ENCODE results near the gene ACRBP. TPM values are rescaled to one million over a fixed set of nuclear protein-coding genes. Genes with fewer than 3 reads are reported as not detected.
A peak's percentile ranks its signal among the peaks of the same experiment; 100 is the strongest.

Gene ACRBP
- total and polyA plus RNA-seq, 2 experiments from 2014 or later = not detected

DNA sequence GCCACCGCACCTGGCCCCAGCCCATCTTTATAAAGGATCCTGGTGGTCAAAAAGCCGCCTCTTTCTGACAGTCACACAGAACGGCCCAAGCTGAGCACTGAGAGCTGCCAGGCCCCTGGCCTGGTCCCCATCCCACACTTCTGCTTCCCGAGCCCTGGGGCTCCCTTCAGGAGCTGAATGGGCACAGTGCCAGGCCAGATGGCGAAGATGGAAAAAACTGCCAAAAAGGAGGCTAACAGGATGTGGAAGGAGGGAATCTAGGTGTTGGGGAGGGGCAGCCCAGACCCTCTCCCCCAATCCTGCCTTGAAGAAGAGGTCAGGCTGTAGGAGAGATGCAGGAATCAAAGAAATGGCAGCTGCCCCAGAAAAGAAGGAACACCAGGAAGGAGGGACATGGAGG lies 16.5 kb downstream of the ACRBP start:
- no peak for DNase-seq
- Histone ChIP-seq H3K27me3 (replicated peaks; ENCODE audit: insufficient read depth) (no peaks in the 10 kb centered on the region), H3K9ac (no peak overlapping the region), H3K4me2 (ENCODE audit: unreplicated experiment) (no peak overlapping the region), H2AFZ (no peak overlapping the region), H3K79me2 (ENCODE audit: insufficient read depth) (no peaks in the 10 kb centered on the region), H3K4me3 (no peak overlapping the region), H3K27ac (no peak overlapping the region), H3K4me1 (ENCODE audit: insufficient read depth) (peaks cover 2% of the 10 kb centered on the region; the same call in 1 of the 2 replicates), H3K9me3 (ENCODE audit: low read depth) (no peaks in the 10 kb centered on the region), H3K9me2 (ENCODE audit: insufficient read depth) (no peaks in the 10 kb centered on the region), H4K20me1 (ENCODE audit: insufficient read depth) (no peaks in the 10 kb centered on the region), H3F3A (ENCODE audit: insufficient read depth) (no peaks in the 10 kb centered on the region), H3K36me3 (ENCODE audit: low read depth) (no peaks in the 10 kb centered on the region)
- WGBS, 2 experiments (ENCODE audit: low coverage in 1 of 2, low lambda C conversion rate in 2 of 2, missing lambda C conversion rate in 2 of 2) = 34 to 36% methylated on average over 5 of the region's 5 CpGs
- TF ChIP-seq EZH2 (IDR thresholded peaks at IDR 0.05; ENCODE audit: insufficient read depth, poor library complexity, severe bottlenecking) = no peak
- in situ Hi-C loops (cut with MboI) = no loop called here

GRCh38 chr12:6627616-6628015 lies 19.6 kb downstream of the ACRBP start:
- no peaks in the 10 kb centered on the region for H3K4me1 ChIP-seq (ENCODE audit: insufficient read depth)
- no peak overlapping the region for H3K4me2 ChIP-seq (ENCODE audit: unreplicated experiment)
- no peak for DNase-seq
- no peaks in the 10 kb centered on the region for H3F3A ChIP-seq (ENCODE audit: insufficient read depth)
- no peaks in the 10 kb centered on the region for H3K27me3 ChIP-seq (replicated peaks; ENCODE audit: insufficient read depth)
- H3K9me3 ChIP-seq (ENCODE audit: low read depth) = no peaks in the 10 kb centered on the region
- 66 to 69% methylated on average over 5 to 7 of the region's 7 CpGs for WGBS, 2 experiments (ENCODE audit: low coverage in 1 of 2, low lambda C conversion rate in 2 of 2, missing lambda C conversion rate in 2 of 2)
- no peaks in the 10 kb centered on the region for H3K9me2 ChIP-seq (ENCODE audit: insufficient read depth)
- no peaks in the 10 kb centered on the region for H4K20me1 ChIP-seq (ENCODE audit: insufficient read depth)
- no peak overlapping the region for H3K27ac ChIP-seq
- TF ChIP-seq EZH2phosphoT487 (IDR thresholded peaks at IDR 0.05; ENCODE audit: insufficient read depth, low read depth) (no peak), EZH2 (IDR thresholded peaks at IDR 0.05; ENCODE audit: insufficient read depth, poor library complexity, severe bottlenecking) (no peak)
- no peak overlapping the region for H3K9ac ChIP-seq
- H3K79me2 ChIP-seq (ENCODE audit: insufficient read depth) = no peaks in the 10 kb centered on the region
- in situ Hi-C loops (cut with MboI) = no loop called here
- no peak overlapping the region for H3K4me3 ChIP-seq
- H2AFZ ChIP-seq = no peak overlapping the region
- H3K36me3 ChIP-seq (ENCODE audit: low read depth) = no peaks in the 10 kb centered on the region

DNA sequence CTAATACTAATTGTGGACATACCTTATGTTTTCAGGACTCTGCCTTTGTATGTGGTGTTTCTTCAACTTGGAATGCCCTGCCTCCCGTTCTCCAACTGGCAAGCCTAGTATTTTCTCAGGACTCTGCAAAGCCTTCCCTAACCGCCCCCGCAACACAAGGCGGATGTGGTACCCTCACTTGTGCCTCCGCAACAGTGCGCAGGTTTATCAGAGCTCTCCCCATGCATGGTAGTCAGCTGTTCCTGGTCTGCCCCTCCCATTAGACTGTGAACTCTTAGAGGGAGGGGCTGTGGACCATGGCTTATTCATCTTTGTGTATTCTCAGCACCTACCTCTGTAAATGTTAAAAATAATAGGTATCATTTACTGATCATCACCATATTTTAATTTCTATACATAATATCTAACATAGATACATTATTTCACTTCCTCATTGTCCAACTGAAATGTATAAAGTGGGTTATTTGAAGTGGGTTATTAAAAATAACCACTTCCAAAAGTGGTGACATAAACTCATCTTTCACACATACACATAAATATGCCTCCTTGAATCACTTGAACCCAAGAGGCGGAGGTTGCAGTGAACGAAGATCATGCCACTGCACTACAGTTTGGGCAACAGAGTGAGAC lies 20.5 kb downstream of the ACRBP start:
- H2AFZ ChIP-seq = no peak overlapping the region
- no peaks in the 10 kb centered on the region for H4K20me1 ChIP-seq (ENCODE audit: insufficient read depth)
- DNase-seq = no peak
- no peak overlapping the region for H3K27ac ChIP-seq
- H3K4me2 ChIP-seq (ENCODE audit: unreplicated experiment) = no peak overlapping the region
- no peak overlapping the region for H3K4me3 ChIP-seq
- no peaks in the 10 kb centered on the region for H3K9me3 ChIP-seq (ENCODE audit: low read depth)
- no peaks in the 10 kb centered on the region for H3K79me2 ChIP-seq (ENCODE audit: insufficient read depth)
- H3K4me1 ChIP-seq (ENCODE audit: insufficient read depth) = no peaks in the 10 kb centered on the region
- H3K9me2 ChIP-seq (ENCODE audit: insufficient read depth) = no peaks in the 10 kb centered on the region
- no peak for TF ChIP-seq EZH2 (IDR thresholded peaks at IDR 0.05; ENCODE audit: insufficient read depth, poor library complexity, severe bottlenecking)
- TF ChIP-seq EZH2phosphoT487 (IDR thresholded peaks at IDR 0.05; ENCODE audit: insufficient read depth, low read depth) = no peak
- H3F3A ChIP-seq (ENCODE audit: insufficient read depth) = no peaks in the 10 kb centered on the region
- H3K27me3 ChIP-seq (replicated peaks; ENCODE audit: insufficient read depth) = no peaks in the 10 kb centered on the region
- in situ Hi-C loops (cut with MboI) = no loop called here
- H3K9ac ChIP-seq = no peak overlapping the region
- no peaks in the 10 kb centered on the region for H3K36me3 ChIP-seq (ENCODE audit: low read depth)
- 54 to 57% methylated on average over 8 of the region's 8 CpGs for WGBS, 2 experiments (ENCODE audit: low coverage in 1 of 2, low lambda C conversion rate in 2 of 2, missing lambda C conversion rate in 2 of 2)

- Histone ChIP-seq H3F3A (ENCODE audit: insufficient read depth) (peaks cover 5% of the 10 kb centered on the region; the same call in 1 of the 2 replicates), H3K4me1 (ENCODE audit: insufficient read depth) (no peaks in the 10 kb centered on the region), H3K27ac (no peak overlapping the region), H3K79me2 (ENCODE audit: insufficient read depth) (no peaks in the 10 kb centered on the region), H3K4me3 (peak overlapping the region; percentile 61), H2AFZ (peak overlapping the region; percentile 91), H3K27me3 (replicated peaks; ENCODE audit: insufficient read depth) (no peaks in the 10 kb centered on the region), H3K9me3 (ENCODE audit: low read depth) (no peaks in the 10 kb centered on the region), H4K20me1 (ENCODE audit: insufficient read depth) (no peaks in the 10 kb centered on the region), H3K36me3 (ENCODE audit: low read depth) (no peaks in the 10 kb centered on the region), H3K9me2 (ENCODE audit: insufficient read depth) (no peaks in the 10 kb centered on the region), H3K9ac (no peak overlapping the region), H3K4me2 (ENCODE audit: unreplicated experiment) (no peak overlapping the region)
- TF ChIP-seq EZH2phosphoT487 (IDR thresholded peaks at IDR 0.05; ENCODE audit: insufficient read depth, low read depth) (no peak), EZH2 (IDR thresholded peaks at IDR 0.05; ENCODE audit: insufficient read depth, poor library complexity, severe bottlenecking) (no peak)
- in situ Hi-C loops (cut with MboI) = no loop called here
- no peak for DNase-seq
- WGBS, 2 experiments (ENCODE audit: low coverage in 1 of 2, low lambda C conversion rate in 2 of 2, missing lambda C conversion rate in 2 of 2) = 69 to 73% methylated on average over 29 of the region's 29 CpGs
Measured at GRCh38 chr12:6620885-6621274, 26.4 kb downstream of the ACRBP start.
